BLaER1 (cell line): ENCODE results near the gene EGFLAM.

Experiments used
- H3K27ac ChIP-seq: shearing (Covaris generic); formaldehyde crosslinking; 2 replicates; pipeline ENCODE4 v1.8.1; 2022
- H3K27me3 ChIP-seq: shearing (Covaris generic); formaldehyde crosslinking; 2 replicates; pipeline ENCODE4 v1.8.1; 2022
- H3K36me3 ChIP-seq: shearing (Covaris generic); formaldehyde crosslinking; 2 replicates; pipeline ENCODE4 v1.8.1; 2022
- H3K4me1 ChIP-seq: shearing (Covaris generic); formaldehyde crosslinking; 2 replicates; pipeline ENCODE4 v1.8.1; 2022
- H3K4me2 ChIP-seq: shearing (Covaris generic); formaldehyde crosslinking; 2 replicates; pipeline ENCODE4 v1.8.1; 2022
- H3K4me3 ChIP-seq: shearing (Covaris generic); formaldehyde crosslinking; 2 replicates; pipeline ENCODE4 v1.8.1; 2022
- H3K9ac ChIP-seq: shearing (Covaris generic); formaldehyde crosslinking; 2 replicates; pipeline ENCODE4 v1.8.1; 2022
- H3K9me3 ChIP-seq: shearing (Covaris generic); formaldehyde crosslinking; 2 replicates; pipeline ENCODE4 v1.8.1; 2022
- H4K20me1 ChIP-seq: shearing (Covaris generic); formaldehyde crosslinking; 2 replicates; pipeline ENCODE4 v1.8.1; 2022
- Cebpa-rat ChIP-seq: shearing (Covaris generic); IDR thresholded peaks from 2 replicates; pipeline ENCODE4 v1.8.1; 2022

EGFLAM gene

GRCh38 chr5:38473008-38473407 lies 214.6 kb downstream of the EGFLAM start:
- no peak overlapping the region for H3K4me3 ChIP-seq

DNA sequence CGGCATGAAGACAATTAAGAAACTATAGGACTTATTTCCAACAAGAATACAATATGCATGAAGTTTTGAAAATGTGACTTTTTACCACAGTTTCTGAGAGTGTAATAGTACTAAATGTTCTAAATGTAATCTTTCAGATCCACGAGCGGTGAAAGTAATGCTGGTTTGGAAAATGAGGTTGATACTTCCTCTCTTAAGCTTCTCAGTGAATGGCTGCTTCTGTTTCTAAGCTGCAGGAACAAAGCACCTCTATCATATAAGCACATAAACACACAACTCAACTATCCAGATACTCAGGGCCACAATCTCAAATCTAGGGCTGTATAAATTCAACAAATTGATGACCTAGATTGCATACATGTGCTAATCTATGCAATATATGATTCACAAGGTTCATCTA lies 219.8 kb downstream of the EGFLAM start:
- H3K9ac ChIP-seq = no peak overlapping the region
- no peak overlapping the region for H3K4me2 ChIP-seq
- no peaks in the 10 kb centered on the region for H3K4me1 ChIP-seq
- H4K20me1 ChIP-seq = no peaks in the 10 kb centered on the region
- H3K4me3 ChIP-seq = no peak overlapping the region
- H3K36me3 ChIP-seq = no peaks in the 10 kb centered on the region
- no peak overlapping the region for H3K27ac ChIP-seq
- H3K27me3 ChIP-seq = no peaks in the 10 kb centered on the region
- H3K9me3 ChIP-seq = no peaks in the 10 kb centered on the region
- TF ChIP-seq Cebpa-rat = no peak

More at GRCh38 chr5:38473008-38473407, 214.6 kb downstream of the EGFLAM start:
- H3K9ac ChIP-seq = no peak overlapping the region
- no peaks in the 10 kb centered on the region for H3K36me3 ChIP-seq
- H3K4me2 ChIP-seq = no peak overlapping the region
- no peak overlapping the region for H3K27ac ChIP-seq
- no peak for TF ChIP-seq Cebpa-rat
- no peaks in the 10 kb centered on the region for H3K27me3 ChIP-seq
- H3K4me1 ChIP-seq = peaks cover 17% of the 10 kb centered on the region
- H3K9me3 ChIP-seq = no peaks in the 10 kb centered on the region
- H4K20me1 ChIP-seq = no peaks in the 10 kb centered on the region

GRCh38 chr5:38478878-38479277 lies 220.5 kb downstream of the EGFLAM start:
- Histone ChIP-seq H3K27me3 (no peaks in the 10 kb centered on the region), H3K36me3 (no peaks in the 10 kb centered on the region), H3K4me1 (no peaks in the 10 kb centered on the region), H3K9me3 (no peaks in the 10 kb centered on the region), H3K4me3 (no peak overlapping the region), H3K9ac (no peak overlapping the region), H3K27ac (no peak overlapping the region), H4K20me1 (no peaks in the 10 kb centered on the region), H3K4me2 (no peak overlapping the region)
- TF ChIP-seq Cebpa-rat = no peak

GRCh38 chr5:38479315-38479904 lies 221.1 kb downstream of the EGFLAM start:
- H3K9ac ChIP-seq = no peak overlapping the region
- no peak overlapping the region for H3K4me2 ChIP-seq
- H3K36me3 ChIP-seq = no peaks in the 10 kb centered on the region
- H3K4me1 ChIP-seq = no peaks in the 10 kb centered on the region
- H3K9me3 ChIP-seq = no peaks in the 10 kb centered on the region
- TF ChIP-seq Cebpa-rat = no peak
- no peak overlapping the region for H3K27ac ChIP-seq
- no peak overlapping the region for H3K4me3 ChIP-seq
- no peaks in the 10 kb centered on the region for H4K20me1 ChIP-seq
- H3K27me3 ChIP-seq = no peaks in the 10 kb centered on the region

- Histone ChIP-seq H3K9ac (no peak overlapping the region), H4K20me1 (no peaks in the 10 kb centered on the region), H3K27ac (no peak overlapping the region), H3K4me2 (no peak overlapping the region), H3K9me3 (no peaks in the 10 kb centered on the region), H3K36me3 (no peaks in the 10 kb centered on the region), H3K27me3 (no peaks in the 10 kb centered on the region), H3K4me1 (no peaks in the 10 kb centered on the region), H3K4me3 (no peak overlapping the region)
- TF ChIP-seq Cebpa-rat = no peak
Observed at GRCh38 chr5:38483805-38484398, 225.5 kb downstream of the EGFLAM start.

DNA sequence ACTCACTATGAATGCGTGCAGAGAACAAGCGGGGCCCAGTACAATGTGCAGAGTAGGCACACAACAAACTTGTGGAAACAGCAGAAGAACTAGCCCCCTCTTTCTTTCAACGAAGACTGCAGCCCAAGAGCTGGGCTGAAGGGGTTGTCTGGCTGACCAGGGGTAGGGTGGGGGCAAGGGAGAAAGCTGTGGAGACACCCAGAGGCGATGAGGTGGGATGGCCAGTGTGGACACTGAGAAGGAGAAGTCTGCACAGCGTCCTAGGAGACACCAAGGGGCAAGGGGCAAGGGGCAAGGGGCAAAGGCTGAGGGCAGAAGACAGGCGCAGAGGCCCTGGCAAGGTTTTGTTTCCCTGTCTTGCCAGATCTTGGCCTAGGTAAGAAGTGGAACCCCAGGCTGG lies 235.8 kb downstream of the EGFLAM start:
- Histone ChIP-seq H3K4me3 (no peak overlapping the region), H3K4me1 (no peaks in the 10 kb centered on the region), H3K4me2 (no peak overlapping the region), H3K27ac (no peak overlapping the region), H4K20me1 (no peaks in the 10 kb centered on the region), H3K9me3 (no peaks in the 10 kb centered on the region), H3K36me3 (no peaks in the 10 kb centered on the region), H3K27me3 (no peaks in the 10 kb centered on the region), H3K9ac (no peak overlapping the region)
- no peak for TF ChIP-seq Cebpa-rat

GRCh38 chr5:38494763-38495162 lies 236.4 kb downstream of the EGFLAM start:
- Histone ChIP-seq H3K27me3 (no peaks in the 10 kb centered on the region), H3K27ac (no peak overlapping the region), H3K9ac (no peak overlapping the region), H4K20me1 (no peaks in the 10 kb centered on the region), H3K4me3 (no peak overlapping the region), H3K36me3 (no peaks in the 10 kb centered on the region), H3K4me2 (no peak overlapping the region), H3K9me3 (no peaks in the 10 kb centered on the region), H3K4me1 (no peaks in the 10 kb centered on the region)
- no peak for TF ChIP-seq Cebpa-rat

GRCh38 chr5:38497946-38498345 lies 239.6 kb downstream of the EGFLAM start:
- Histone ChIP-seq H3K4me3 (no peak overlapping the region), H3K27me3 (no peaks in the 10 kb centered on the region)
- no peak for TF ChIP-seq Cebpa-rat

GRCh38 chr5:38500573-38501260 lies 242.4 kb downstream of the EGFLAM start:
- no peak overlapping the region for H3K4me3 ChIP-seq
- H3K9ac ChIP-seq = no peak overlapping the region
- TF ChIP-seq Cebpa-rat = no peak
- H3K4me1 ChIP-seq = no peaks in the 10 kb centered on the region
- H3K27ac ChIP-seq = no peak overlapping the region
- H3K27me3 ChIP-seq = no peaks in the 10 kb centered on the region
- H3K9me3 ChIP-seq = no peaks in the 10 kb centered on the region
- H3K36me3 ChIP-seq = no peaks in the 10 kb centered on the region
- no peak overlapping the region for H3K4me2 ChIP-seq
- no peaks in the 10 kb centered on the region for H4K20me1 ChIP-seq

More at GRCh38 chr5:38497946-38498345, 239.6 kb downstream of the EGFLAM start:
- no peaks in the 10 kb centered on the region for H3K9me3 ChIP-seq
- no peak overlapping the region for H3K4me2 ChIP-seq
- H3K36me3 ChIP-seq = no peaks in the 10 kb centered on the region
- no peak overlapping the region for H3K27ac ChIP-seq
- no peak overlapping the region for H3K9ac ChIP-seq
- no peaks in the 10 kb centered on the region for H4K20me1 ChIP-seq
- no peaks in the 10 kb centered on the region for H3K4me1 ChIP-seq

DNA sequence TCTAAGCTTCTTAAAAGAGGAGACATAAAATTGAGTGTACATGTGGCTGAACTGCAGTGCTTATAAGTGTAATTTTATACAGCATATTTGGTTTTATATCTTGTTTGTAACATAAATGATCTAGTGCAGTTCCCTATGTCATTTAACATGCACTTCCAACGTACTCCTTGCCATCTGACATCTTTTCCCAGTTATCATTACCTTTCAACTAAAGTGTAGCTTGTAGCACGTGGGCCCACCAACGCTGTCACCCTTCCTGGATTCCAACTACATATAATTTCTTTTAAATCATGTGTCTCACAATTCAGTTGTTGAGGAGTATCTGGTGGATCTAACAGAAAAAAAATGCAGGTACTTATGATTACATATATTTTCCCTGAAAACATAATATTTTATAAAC lies 247.9 kb downstream of the EGFLAM start:
- no peak overlapping the region for H3K4me2 ChIP-seq

More for the DNA sequence above, 247.9 kb downstream of the EGFLAM start:
- no peak overlapping the region for H3K4me3 ChIP-seq
- no peaks in the 10 kb centered on the region for H3K27me3 ChIP-seq
- no peak overlapping the region for H3K9ac ChIP-seq
- no peaks in the 10 kb centered on the region for H4K20me1 ChIP-seq
- no peaks in the 10 kb centered on the region for H3K9me3 ChIP-seq
- no peaks in the 10 kb centered on the region for H3K36me3 ChIP-seq
- no peak overlapping the region for H3K27ac ChIP-seq
- no peaks in the 10 kb centered on the region for H3K4me1 ChIP-seq
- TF ChIP-seq Cebpa-rat = no peak
